Glutamatergic neuron (in vitro differentiated cells): ENCODE results near the gene AP4S1. TPM values are rescaled to one million over a fixed set of nuclear protein-coding genes. Genes with fewer than 3 reads are reported as not detected.

Experiments
- DNase-seq: peaks from one replicate; pipeline ENCODE4 v3.0.0; 2022
- H3K27ac Mint-ChIP-seq: one replicate; pipeline ENCODE4 v1.8.0; 2020; ENCODE audit warnings: mild to moderate bottlenecking, mixed read lengths, inconsistent platforms; ENCODE audit not compliant: unreplicated experiment
- H3K27me3 Mint-ChIP-seq: one replicate; pipeline ENCODE4 v1.8.0; 2020; ENCODE audit warnings: mild to moderate bottlenecking, moderate library complexity, mixed read lengths, inconsistent platforms; ENCODE audit not compliant: unreplicated experiment
- H3K36me3 Mint-ChIP-seq: one replicate; pipeline ENCODE4 v1.8.0; 2020; ENCODE audit warnings: mild to moderate bottlenecking, mixed read lengths, inconsistent platforms; ENCODE audit not compliant: unreplicated experiment
- H3K4me1 Mint-ChIP-seq: one replicate; pipeline ENCODE4 v1.8.0; 2020; ENCODE audit warnings: mild to moderate bottlenecking, low read depth, mixed read lengths, inconsistent platforms; ENCODE audit not compliant: unreplicated experiment
- H3K4me3 Mint-ChIP-seq: one replicate; pipeline ENCODE4 v1.8.0; 2020; ENCODE audit warnings: mild to moderate bottlenecking, mixed read lengths, inconsistent platforms; ENCODE audit not compliant: unreplicated experiment
- H3K9me3 Mint-ChIP-seq: one replicate; pipeline ENCODE4 v1.8.0; 2020; ENCODE audit warnings: mild to moderate bottlenecking, moderate library complexity, mixed read lengths, inconsistent platforms; ENCODE audit not compliant: unreplicated experiment
- CTCF ChIP-seq: fragments of 200-600 bp; sonication (generic); IDR thresholded peaks from one replicate; pipeline ENCODE4 v1.5.0; 2021; ENCODE audit not compliant: partially characterized antibody, unreplicated experiment
- total RNA-seq: library from RNA; stranded (reverse); fragmentation: NEBNext Ultra II Directional; extraction: Animal tissue kit (Norgen Biotek cat#: 25700); gene quantifications from one replicate; pipeline ENCODE4 v1.2.1, GENCODE V29; 2021; ENCODE audit not compliant: unreplicated experiment

The AP4S1 gene
- total RNA-seq, 1 donor from 2014 or later, result 6.9 TPM

GRCh38 chr14:30983858-30984257 is 41.6 kb upstream of the AP4S1 start:
- Mint-ChIP-seq H3K27ac (no peak overlapping the region), H3K27me3 (peaks cover 2% of the 10 kb centered on the region), H3K4me3 (no peak overlapping the region), H3K9me3 (no peaks in the 10 kb centered on the region), H3K4me1 (peaks cover 1% of the 10 kb centered on the region), H3K36me3 (no peaks in the 10 kb centered on the region)
- no peak for TF ChIP-seq CTCF
- no peak for DNase-seq

DNA sequence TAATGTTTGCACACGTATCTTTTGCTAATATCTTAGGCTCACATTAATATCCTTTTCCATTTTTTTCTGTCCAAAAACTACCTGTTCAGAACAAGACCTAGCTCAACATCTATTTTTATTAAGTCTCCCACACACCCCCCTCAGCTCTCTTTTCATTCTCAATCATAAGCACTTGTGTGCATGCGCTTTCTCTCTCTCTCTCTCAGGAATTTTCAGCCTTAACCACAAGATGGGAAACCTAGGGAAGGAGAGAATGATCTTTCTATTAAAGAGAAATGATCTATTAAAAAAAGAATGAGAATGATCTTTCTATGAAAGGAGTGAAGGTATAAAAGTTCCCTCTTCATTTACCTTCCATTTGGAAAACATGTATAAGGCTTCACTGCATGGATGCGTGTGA is 39.7 kb upstream of the AP4S1 start:
- H3K36me3 Mint-ChIP-seq, result no peaks in the 10 kb centered on the region
- H3K4me3 Mint-ChIP-seq, result no peak overlapping the region
- H3K27ac Mint-ChIP-seq, result no peak overlapping the region
- no peak for DNase-seq
- no peaks in the 10 kb centered on the region for H3K9me3 Mint-ChIP-seq
- peaks cover 2% of the 10 kb centered on the region for H3K27me3 Mint-ChIP-seq
- no peak for TF ChIP-seq CTCF
- peaks cover 1% of the 10 kb centered on the region for H3K4me1 Mint-ChIP-seq

DNA sequence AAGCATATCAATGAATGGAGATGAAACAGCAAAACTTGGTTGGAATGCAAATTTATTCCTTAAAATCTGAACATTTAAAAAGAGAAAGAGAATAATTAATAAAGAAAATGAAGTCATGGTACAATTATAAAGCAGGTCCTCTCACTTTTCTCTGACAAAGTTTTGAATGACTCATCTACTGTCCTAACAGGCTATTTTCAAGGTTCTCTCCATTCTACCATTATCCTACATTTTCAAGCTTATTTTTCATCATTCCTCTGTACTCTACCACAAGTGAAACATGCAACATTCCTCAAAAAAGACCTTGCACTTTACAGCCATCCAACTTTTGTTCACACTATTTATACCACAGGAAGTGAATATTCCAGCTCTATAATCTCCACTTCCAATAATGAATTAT is 36.9 kb upstream of the AP4S1 start:
- H3K4me3 Mint-ChIP-seq, result no peak overlapping the region
- no peaks in the 10 kb centered on the region for H3K36me3 Mint-ChIP-seq
- no peak for TF ChIP-seq CTCF
- H3K4me1 Mint-ChIP-seq, result peaks cover 1% of the 10 kb centered on the region
- H3K9me3 Mint-ChIP-seq, result no peaks in the 10 kb centered on the region
- H3K27me3 Mint-ChIP-seq, result peaks cover 2% of the 10 kb centered on the region
- DNase-seq, result no peak
- no peak overlapping the region for H3K27ac Mint-ChIP-seq

DNA sequence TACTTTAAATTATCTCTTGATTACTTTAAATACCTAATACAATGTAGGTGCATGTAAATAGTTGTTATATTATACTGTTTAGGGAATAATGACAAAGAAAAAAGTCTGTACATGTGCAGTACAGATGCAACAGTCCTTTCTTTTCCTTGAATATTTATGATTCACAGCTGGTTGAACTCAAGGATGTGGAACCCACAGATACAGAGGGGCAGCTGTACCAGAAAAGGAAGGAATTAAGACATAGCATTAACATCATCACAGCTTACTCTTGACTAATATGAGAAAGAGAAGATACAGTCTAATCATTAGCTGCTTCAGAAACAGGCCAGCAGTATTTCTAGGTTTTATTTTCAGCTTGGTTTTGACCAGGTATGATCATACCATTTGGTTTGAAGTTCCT is 34.7 kb upstream of the AP4S1 start:
- Mint-ChIP-seq H3K27me3 (no peaks in the 10 kb centered on the region), H3K4me1 (peaks cover 5% of the 10 kb centered on the region), H3K4me3 (no peak overlapping the region), H3K27ac (no peak overlapping the region), H3K9me3 (no peaks in the 10 kb centered on the region), H3K36me3 (no peaks in the 10 kb centered on the region)
- no peak for DNase-seq
- no peak for TF ChIP-seq CTCF

GRCh38 chr14:30991408-30991807 is 34.0 kb upstream of the AP4S1 start:
- Mint-ChIP-seq H3K27ac (no peak overlapping the region), H3K27me3 (no peaks in the 10 kb centered on the region), H3K9me3 (no peaks in the 10 kb centered on the region), H3K36me3 (no peaks in the 10 kb centered on the region), H3K4me1 (peaks cover 9% of the 10 kb centered on the region), H3K4me3 (no peak overlapping the region)
- DNase-seq, result no peak
- no peak for TF ChIP-seq CTCF
